ENCODE measurements around the gene MGAT5. TPM values are rescaled to one million over a fixed set of nuclear protein-coding genes. Genes with fewer than 3 reads are reported as not detected.

Gene MGAT5
- total RNA-seq, 1 experiment from 2014 or later, result 52.4 TPM

DNA sequence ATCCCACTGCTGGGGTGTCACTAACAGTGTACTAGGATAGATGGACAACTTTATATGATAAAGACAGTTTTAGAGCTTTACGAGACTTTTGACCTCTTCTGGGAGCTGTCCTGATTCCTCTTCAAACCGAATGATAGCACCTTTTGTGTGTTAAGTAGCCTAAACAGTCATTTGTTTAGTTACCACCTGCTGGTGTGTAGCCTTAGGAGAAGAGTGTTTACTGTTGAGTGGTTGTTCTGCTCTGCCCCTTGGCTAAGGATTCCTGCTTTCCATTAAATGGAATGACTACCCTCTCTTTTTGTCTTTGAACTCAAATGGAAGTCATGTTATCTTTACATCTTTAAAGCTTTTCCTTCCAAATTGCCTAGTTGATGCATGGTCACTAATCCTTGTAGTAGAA lies 28.0 kb upstream of the MGAT5 start:
- H3K4me3 Mint-ChIP-seq, result no peak overlapping the region
- CTCF ChIA-PET, result interaction anchor here (1.1 to 1.5 kb wide), 2 partner anchors 19 kb away, joined by 4 to 8 read pairs; no protein-coding TSS in a partner anchor

DNA sequence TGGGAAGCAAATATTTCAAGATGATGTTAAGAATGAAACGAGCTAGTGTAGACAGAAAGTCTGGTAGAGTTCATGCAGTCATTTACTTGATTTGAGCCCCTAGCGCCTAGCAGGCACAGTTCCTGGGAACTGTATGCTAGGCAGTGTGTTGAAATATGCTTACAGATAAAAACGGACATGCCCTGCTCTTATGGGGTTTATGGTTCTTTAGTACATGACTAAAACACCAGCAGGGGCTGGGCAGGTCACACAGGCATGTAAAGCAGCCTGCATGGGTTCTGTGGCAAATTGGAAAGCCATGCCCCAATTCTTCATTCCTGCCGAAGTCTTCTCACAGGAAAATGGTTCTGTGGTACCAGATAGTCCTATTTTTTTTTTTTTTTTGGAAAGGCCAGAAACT lies 27.3 kb upstream of the MGAT5 start:
- Mint-ChIP-seq H3K36me3 (peaks cover 29% of the 10 kb centered on the region), H3K4me3 (no peak overlapping the region), H3K27ac (no peak overlapping the region), H3K9me3 (peaks cover 39% of the 10 kb centered on the region), H3K4me1 (peaks cover 15% of the 10 kb centered on the region), H3K27me3 (ENCODE audit: low read depth) (no peaks in the 10 kb centered on the region; the same call in 1 of the 2 replicates)
- TF ChIP-seq ZNF423 (CRISPR knock-in tag; IDR thresholded peaks at IDR 0.05), result no peak
- TF ChIP-seq, protein P1, sequence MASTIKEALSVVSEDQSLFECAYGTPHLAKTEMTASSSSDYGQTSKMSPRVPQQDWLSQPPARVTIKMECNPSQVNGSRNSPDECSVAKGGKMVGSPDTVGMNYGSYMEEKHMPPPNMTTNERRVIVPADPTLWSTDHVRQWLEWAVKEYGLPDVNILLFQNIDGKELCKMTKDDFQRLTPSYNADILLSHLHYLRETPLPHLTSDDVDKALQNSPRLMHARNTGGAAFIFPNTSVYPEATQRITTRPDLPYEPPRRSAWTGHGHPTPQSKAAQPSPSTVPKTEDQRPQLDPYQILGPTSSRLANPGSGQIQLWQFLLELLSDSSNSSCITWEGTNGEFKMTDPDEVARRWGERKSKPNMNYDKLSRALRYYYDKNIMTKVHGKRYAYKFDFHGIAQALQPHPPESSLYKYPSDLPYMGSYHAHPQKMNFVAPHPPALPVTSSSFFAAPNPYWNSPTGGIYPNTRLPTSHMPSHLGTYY (CRISPR knock-in tag; IDR thresholded peaks at IDR 0.05), result no peak
- TF ChIP-seq, protein P2, sequence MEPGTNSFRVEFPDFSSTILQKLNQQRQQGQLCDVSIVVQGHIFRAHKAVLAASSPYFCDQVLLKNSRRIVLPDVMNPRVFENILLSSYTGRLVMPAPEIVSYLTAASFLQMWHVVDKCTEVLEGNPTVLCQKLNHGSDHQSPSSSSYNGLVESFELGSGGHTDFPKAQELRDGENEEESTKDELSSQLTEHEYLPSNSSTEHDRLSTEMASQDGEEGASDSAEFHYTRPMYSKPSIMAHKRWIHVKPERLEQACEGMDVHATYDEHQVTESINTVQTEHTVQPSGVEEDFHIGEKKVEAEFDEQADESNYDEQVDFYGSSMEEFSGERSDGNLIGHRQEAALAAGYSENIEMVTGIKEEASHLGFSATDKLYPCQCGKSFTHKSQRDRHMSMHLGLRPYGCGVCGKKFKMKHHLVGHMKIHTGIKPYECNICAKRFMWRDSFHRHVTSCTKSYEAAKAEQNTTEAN (CRISPR knock-in tag; IDR thresholded peaks at IDR 0.05), result no peak
- no peak for TF ChIP-seq ZNF138 (CRISPR knock-in tag; conservative IDR thresholded peaks at IDR 0.05)
- no peak for TF ChIP-seq KAT7 (CRISPR knock-in tag; IDR thresholded peaks at IDR 0.05; ENCODE audit: borderline replicate concordance)
- no peak for TF ChIP-seq HMGA2 (CRISPR knock-in tag; IDR thresholded peaks at IDR 0.05)
- TF ChIP-seq, protein P3, sequence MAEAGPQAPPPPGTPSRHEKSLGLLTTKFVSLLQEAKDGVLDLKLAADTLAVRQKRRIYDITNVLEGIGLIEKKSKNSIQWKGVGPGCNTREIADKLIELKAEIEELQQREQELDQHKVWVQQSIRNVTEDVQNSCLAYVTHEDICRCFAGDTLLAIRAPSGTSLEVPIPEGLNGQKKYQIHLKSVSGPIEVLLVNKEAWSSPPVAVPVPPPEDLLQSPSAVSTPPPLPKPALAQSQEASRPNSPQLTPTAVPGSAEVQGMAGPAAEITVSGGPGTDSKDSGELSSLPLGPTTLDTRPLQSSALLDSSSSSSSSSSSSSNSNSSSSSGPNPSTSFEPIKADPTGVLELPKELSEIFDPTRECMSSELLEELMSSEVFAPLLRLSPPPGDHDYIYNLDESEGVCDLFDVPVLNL (CRISPR knock-in tag; IDR thresholded peaks at IDR 0.05; ENCODE audit: borderline replicate concordance, low read depth), result no peak
- no peak for TF ChIP-seq NR2C2 (CRISPR knock-in tag; IDR thresholded peaks at IDR 0.05)
- no peak for TF ChIP-seq MYBL2 (CRISPR knock-in tag; IDR thresholded peaks at IDR 0.05)
- no peak for DNase-seq (ENCODE audit: low spot score)
- ChIA-PET POLR2A (no interaction called here), CTCF (interaction anchor here (1.1 to 3.4 kb wide), 2 partner anchors 19 to 109 kb away, joined by 4 to 17 read pairs; no protein-coding TSS in a partner anchor)
- ATAC-seq, result no peak

More for the DNA sequence above, 28.0 kb upstream of the MGAT5 start:
- H3K36me3 Mint-ChIP-seq, result peaks cover 29% of the 10 kb centered on the region
- no peaks in the 10 kb centered on the region; the same call in 1 of the 2 replicates for H3K27me3 Mint-ChIP-seq (ENCODE audit: low read depth)
- H3K27ac Mint-ChIP-seq, result no peak overlapping the region
- no peak for DNase-seq (ENCODE audit: low spot score)
- peaks cover 39% of the 10 kb centered on the region for H3K9me3 Mint-ChIP-seq
- peaks cover 22% of the 10 kb centered on the region for H3K4me1 Mint-ChIP-seq
- ATAC-seq, result no peak; the same call in 1 of the 2 replicates
- POLR2A ChIA-PET, result no interaction called here
- no peak for TF ChIP-seq ETV6 (CRISPR knock-in tag; IDR thresholded peaks at IDR 0.05)
- no peak for TF ChIP-seq GABPB1 (CRISPR knock-in tag; IDR thresholded peaks at IDR 0.05)
- TF ChIP-seq, protein P4, sequence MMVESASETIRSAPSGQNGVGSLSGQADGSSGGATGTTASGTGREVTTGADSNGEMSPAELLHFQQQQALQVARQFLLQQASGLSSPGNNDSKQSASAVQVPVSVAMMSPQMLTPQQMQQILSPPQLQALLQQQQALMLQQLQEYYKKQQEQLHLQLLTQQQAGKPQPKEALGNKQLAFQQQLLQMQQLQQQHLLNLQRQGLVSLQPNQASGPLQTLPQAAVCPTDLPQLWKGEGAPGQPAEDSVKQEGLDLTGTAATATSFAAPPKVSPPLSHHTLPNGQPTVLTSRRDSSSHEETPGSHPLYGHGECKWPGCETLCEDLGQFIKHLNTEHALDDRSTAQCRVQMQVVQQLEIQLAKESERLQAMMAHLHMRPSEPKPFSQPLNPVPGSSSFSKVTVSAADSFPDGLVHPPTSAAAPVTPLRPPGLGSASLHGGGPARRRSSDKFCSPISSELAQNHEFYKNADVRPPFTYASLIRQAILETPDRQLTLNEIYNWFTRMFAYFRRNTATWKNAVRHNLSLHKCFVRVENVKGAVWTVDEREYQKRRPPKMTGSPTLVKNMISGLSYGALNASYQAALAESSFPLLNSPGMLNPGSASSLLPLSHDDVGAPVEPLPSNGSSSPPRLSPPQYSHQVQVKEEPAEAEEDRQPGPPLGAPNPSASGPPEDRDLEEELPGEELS (CRISPR knock-in tag; IDR thresholded peaks at IDR 0.05), result no peak
- no peak for TF ChIP-seq ZNF219 (CRISPR knock-in tag; IDR thresholded peaks at IDR 0.05; ENCODE audit: borderline replicate concordance)
- no peak for TF ChIP-seq ZNF423 (CRISPR knock-in tag; IDR thresholded peaks at IDR 0.05)
- TF ChIP-seq MXD4 (CRISPR knock-in tag; IDR thresholded peaks at IDR 0.05; ENCODE audit: borderline replicate concordance), result no peak
- no peak for TF ChIP-seq JUN (CRISPR knock-in tag; IDR thresholded peaks at IDR 0.05)
- TF ChIP-seq TCF7 (CRISPR knock-in tag; IDR thresholded peaks at IDR 0.05; ENCODE audit: low read depth), result no peak
- no peak for TF ChIP-seq ZBTB21 (CRISPR knock-in tag; IDR thresholded peaks at IDR 0.05; ENCODE audit: borderline replicate concordance)
- no peak for TF ChIP-seq NR3C1 (CRISPR knock-in tag; conservative IDR thresholded peaks at IDR 0.05; ENCODE audit: low read depth)
- no peak for TF ChIP-seq IRF2 (CRISPR knock-in tag; IDR thresholded peaks at IDR 0.05; ENCODE audit: borderline replicate concordance, low read depth)
